Suprapubic skin (tissue), 4 donors: ENCODE data around the gene OXT.

Source experiments
- EP300 ChIP-seq: sonication (generic); formaldehyde crosslinking; IDR thresholded peaks from one replicate; pipeline ENCODE4 v1.6.1; 2017; ENCODE audit warnings: antibody characterized with exemption
- POLR2A ChIP-seq, 2 donors: fragments of 450-650 bp; IDR thresholded peaks; one replicate each; pipeline ENCODE4 v1.6.1; 2017; ENCODE audit warnings: antibody characterized with exemption in 2 of 2, mild to moderate bottlenecking in 2 of 2, moderate library complexity in 2 of 2
- POLR2AphosphoS5 ChIP-seq, 3 donors: sonication (generic); formaldehyde crosslinking; IDR thresholded peaks; one replicate each; pipeline ENCODE4 v1.6.1; 2017; ENCODE audit warnings: antibody characterized with exemption in 3 of 3
- TF ChIP-seq, protein P1 (sequence below), 2 donors: fragments of 200-600 bp in 1 of 2; fragments of 450-650 bp in 1 of 2; sonication (generic) in 1 of 2; IDR thresholded peaks; one replicate each; pipeline ENCODE4 v1.5.1; 2016 to 2019; ENCODE audit warnings: antibody characterized with exemption in 2 of 2, mild to moderate bottlenecking in 1 of 2, moderate library complexity in 1 of 2

DNA sequence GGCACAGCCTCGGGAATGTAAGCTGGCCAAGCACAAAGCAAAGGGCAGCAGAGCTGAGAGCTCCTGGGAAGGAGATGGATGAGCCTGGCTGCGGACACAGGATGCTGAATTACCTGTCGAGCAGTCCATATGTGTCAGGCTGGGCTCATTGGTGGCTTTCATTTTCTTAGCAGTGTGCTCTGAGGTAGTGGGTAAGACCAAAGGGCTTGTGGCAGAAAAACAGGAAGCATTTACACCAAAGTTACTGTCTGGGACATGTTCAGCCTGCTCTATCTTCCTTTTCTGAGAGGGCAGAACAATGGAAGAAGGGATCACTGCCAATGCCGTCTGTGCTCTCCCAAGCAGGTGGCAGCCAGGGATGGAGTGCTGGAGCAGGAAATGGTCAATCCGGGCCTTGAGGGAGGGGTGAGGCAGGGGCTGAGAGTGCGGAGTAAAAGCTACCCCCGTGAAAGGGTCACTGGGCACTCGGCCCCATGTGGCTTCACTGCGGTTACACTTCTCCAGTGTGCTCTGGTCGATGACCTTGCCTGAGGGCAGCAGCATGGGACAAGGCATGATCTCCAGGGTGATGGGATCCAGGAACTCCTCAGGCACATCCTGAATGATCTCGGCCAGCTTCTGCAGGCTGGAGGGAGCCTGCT lies 50.0 kb downstream of the OXT start:
- TF ChIP-seq, protein P1, sequence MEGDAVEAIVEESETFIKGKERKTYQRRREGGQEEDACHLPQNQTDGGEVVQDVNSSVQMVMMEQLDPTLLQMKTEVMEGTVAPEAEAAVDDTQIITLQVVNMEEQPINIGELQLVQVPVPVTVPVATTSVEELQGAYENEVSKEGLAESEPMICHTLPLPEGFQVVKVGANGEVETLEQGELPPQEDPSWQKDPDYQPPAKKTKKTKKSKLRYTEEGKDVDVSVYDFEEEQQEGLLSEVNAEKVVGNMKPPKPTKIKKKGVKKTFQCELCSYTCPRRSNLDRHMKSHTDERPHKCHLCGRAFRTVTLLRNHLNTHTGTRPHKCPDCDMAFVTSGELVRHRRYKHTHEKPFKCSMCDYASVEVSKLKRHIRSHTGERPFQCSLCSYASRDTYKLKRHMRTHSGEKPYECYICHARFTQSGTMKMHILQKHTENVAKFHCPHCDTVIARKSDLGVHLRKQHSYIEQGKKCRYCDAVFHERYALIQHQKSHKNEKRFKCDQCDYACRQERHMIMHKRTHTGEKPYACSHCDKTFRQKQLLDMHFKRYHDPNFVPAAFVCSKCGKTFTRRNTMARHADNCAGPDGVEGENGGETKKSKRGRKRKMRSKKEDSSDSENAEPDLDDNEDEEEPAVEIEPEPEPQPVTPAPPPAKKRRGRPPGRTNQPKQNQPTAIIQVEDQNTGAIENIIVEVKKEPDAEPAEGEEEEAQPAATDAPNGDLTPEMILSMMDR (IDR thresholded peaks at IDR 0.05) = no peak
- TF ChIP-seq POLR2AphosphoS5 (IDR thresholded peaks at IDR 0.05) (no peak), POLR2A (IDR thresholded peaks at IDR 0.05) (no peak), EP300 (no peak)
